ENCODE data around the gene UQCRC2. TPM values are rescaled to one million over a fixed set of nuclear protein-coding genes. Genes with fewer than 3 reads are reported as not detected.
"Not testable (repeated sequence)": the region's sequence is repeated elsewhere in the genome, so short reads cannot be mapped to it uniquely, and the experiment has no call there.

UQCRC2 gene
- total RNA-seq, 3 donors from 2014 or later, result 349 to 569 (median 470) TPM

DNA sequence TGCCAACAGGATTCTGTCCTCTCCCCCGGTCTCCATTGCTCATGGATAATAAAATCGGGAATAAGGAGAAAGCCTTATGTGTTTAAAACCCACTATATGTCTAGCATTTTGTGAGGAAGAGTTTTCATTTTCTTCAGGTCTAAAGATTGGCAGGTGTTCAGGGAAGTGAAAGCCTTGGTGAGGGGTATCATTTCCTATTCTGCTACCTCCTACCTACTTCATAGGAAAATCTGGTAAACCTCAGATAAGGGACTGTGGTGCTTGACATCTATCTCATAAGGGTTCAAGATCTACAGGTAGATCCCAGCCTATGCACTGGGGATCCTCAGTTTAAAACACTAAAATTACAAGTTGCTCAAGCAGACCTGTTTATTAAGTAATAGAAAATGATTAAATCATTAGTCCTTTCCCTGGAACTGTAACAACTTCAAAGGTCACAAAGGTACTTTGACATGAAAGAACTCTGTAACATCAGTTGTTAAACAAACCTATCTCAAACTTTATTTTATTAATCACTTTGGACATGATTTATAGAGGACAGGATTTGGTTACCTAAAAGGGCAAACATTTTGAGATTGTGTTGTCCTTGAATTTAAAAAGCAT is 61.2 kb downstream of the UQCRC2 start:
- peaks cover 2% of the 10 kb centered on the region for H3K4me1 ChIP-seq (ENCODE audit: low read depth)
- no peaks in the 10 kb centered on the region for H3K9me3 ChIP-seq
- no peaks in the 10 kb centered on the region for H3K36me3 ChIP-seq (ENCODE audit: low read depth)
- DNase-seq (no peak), ATAC-seq (no peak)
- TF ChIP-seq, protein P1, sequence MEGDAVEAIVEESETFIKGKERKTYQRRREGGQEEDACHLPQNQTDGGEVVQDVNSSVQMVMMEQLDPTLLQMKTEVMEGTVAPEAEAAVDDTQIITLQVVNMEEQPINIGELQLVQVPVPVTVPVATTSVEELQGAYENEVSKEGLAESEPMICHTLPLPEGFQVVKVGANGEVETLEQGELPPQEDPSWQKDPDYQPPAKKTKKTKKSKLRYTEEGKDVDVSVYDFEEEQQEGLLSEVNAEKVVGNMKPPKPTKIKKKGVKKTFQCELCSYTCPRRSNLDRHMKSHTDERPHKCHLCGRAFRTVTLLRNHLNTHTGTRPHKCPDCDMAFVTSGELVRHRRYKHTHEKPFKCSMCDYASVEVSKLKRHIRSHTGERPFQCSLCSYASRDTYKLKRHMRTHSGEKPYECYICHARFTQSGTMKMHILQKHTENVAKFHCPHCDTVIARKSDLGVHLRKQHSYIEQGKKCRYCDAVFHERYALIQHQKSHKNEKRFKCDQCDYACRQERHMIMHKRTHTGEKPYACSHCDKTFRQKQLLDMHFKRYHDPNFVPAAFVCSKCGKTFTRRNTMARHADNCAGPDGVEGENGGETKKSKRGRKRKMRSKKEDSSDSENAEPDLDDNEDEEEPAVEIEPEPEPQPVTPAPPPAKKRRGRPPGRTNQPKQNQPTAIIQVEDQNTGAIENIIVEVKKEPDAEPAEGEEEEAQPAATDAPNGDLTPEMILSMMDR (IDR thresholded peaks at IDR 0.05), result no peak
- no peak overlapping the region for H3K4me3 ChIP-seq
- intact Hi-C loops (cut with DNase I, micrococcal nuclease), result loop anchor here in 1 of 2 donors (10.0 kb wide), 1 partner anchor 170 kb away; no protein-coding TSS in a partner anchor

DNA sequence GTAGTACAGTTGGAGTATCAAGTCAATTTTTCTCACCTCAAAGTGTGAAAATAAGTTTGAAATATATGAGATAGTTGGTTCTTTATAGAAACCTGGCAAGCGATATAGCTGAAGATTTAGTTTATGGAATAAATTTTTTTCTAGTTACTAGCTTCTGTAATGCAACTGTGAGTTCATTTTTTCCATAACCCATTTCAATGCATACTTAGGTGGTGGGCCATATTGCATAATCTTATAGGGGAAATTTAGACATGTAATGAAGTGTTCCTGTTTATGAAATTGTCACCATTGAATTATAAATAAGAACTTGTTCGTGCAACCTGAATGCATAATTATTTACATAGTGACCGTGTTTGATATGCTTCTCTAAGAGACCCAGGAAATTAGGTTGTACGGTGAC is 63.8 kb downstream of the UQCRC2 start:
- Histone ChIP-seq H3K4me1 (ENCODE audit: low read depth) (no peaks in the 10 kb centered on the region), H3K4me3 (no peak overlapping the region), H3K36me3 (ENCODE audit: low read depth) (no peaks in the 10 kb centered on the region), H3K9me3 (no peaks in the 10 kb centered on the region)
- ATAC-seq (no peak), DNase-seq (no peak)
- TF ChIP-seq, protein P1 (IDR thresholded peaks at IDR 0.05), result no peak
- intact Hi-C loops (cut with DNase I, micrococcal nuclease), result loop anchor here in 1 of 2 donors (10.0 kb wide), 1 partner anchor 168 kb away; no protein-coding TSS in a partner anchor

DNA sequence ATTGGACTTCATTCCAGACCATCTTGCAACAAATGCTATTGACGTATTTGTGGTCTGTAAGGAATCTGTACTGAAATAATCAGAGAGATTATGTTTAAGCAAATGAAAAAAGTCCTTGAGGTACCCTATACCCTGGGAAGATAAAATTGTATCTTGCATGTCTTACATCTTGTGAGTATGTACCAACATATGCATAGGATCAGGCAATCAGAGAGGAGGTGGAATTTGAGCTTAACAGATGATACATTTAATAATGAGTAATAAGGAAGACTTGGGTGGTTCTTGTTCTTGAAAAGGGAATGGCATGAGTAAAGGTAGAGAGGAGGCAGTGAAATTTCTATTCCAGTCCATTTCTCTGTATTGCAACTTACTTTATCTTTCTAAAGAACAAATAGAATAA is 65.4 kb downstream of the UQCRC2 start:
- TF ChIP-seq, protein P1 (IDR thresholded peaks at IDR 0.05), result no peak
- Histone ChIP-seq H3K4me3 (no peak overlapping the region), H3K36me3 (ENCODE audit: low read depth) (no peaks in the 10 kb centered on the region), H3K4me1 (ENCODE audit: low read depth) (no peaks in the 10 kb centered on the region), H3K9me3 (no peaks in the 10 kb centered on the region)
- no peak for DNase-seq
- intact Hi-C loops (cut with DNase I, micrococcal nuclease), result loop anchor here in 1 of 2 donors (10.0 kb wide), 1 partner anchor 166 kb away; no protein-coding TSS in a partner anchor
- ATAC-seq, result no peak

DNA sequence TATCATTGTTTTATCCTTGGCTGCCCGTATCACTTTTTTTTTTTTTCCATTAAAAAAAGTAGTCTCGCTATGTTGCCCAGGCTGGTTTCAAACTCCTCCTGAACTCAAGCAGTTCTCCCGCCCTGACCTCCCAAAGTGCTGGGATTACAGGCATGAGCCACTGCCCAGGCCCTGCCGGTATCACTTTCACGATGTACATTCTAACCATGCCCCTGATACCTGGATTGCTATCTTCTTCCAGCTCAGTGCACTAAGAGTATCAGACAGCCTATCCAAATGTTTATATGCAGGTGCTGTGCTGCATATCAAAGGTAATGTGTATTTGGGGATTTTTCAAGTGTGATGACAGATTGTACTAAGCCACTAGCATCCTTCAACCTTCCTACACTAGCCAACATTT is 69.0 kb downstream of the UQCRC2 start:
- no peak for ATAC-seq

DNA sequence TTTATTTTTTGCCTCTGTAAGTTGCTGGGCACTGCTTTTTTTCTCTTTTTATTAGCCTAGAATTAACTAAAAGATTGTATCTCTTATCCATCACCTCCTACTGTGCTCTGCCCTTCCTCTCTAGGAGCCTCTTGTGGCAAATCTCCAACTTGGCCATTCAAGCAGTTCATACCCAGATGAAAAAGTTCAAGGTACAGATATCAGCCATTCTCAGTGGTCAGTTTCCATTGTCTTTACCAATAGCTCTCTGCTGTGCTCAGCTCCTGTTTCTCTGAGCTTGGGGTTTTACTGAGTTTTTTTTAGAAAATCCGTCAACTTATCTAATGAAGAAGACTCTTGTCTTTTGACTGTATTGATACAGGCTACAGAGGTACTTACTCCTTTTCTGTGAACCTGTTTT is 70.3 kb downstream of the UQCRC2 start:
- H3K9me3 ChIP-seq, result no peaks in the 10 kb centered on the region
- no peaks in the 10 kb centered on the region for H3K36me3 ChIP-seq (ENCODE audit: low read depth)
- ATAC-seq, result no peak
- H3K4me1 ChIP-seq (ENCODE audit: low read depth), result peaks cover 3% of the 10 kb centered on the region
- H3K4me3 ChIP-seq, result no peak overlapping the region
- DNase-seq, result no peak
- TF ChIP-seq, protein P1 (IDR thresholded peaks at IDR 0.05), result no peak
- intact Hi-C loops (cut with DNase I, micrococcal nuclease), result no loop called here

More for the DNA sequence above, 69.0 kb downstream of the UQCRC2 start:
- Histone ChIP-seq H3K4me3 (no peak overlapping the region), H3K4me1 (ENCODE audit: low read depth) (peaks cover 3% of the 10 kb centered on the region), H3K9me3 (no peaks in the 10 kb centered on the region), H3K36me3 (ENCODE audit: low read depth) (no peaks in the 10 kb centered on the region)
- no peak for DNase-seq
- TF ChIP-seq, protein P1 (IDR thresholded peaks at IDR 0.05), result no peak
- intact Hi-C loops (cut with DNase I, micrococcal nuclease), result no loop called here

DNA sequence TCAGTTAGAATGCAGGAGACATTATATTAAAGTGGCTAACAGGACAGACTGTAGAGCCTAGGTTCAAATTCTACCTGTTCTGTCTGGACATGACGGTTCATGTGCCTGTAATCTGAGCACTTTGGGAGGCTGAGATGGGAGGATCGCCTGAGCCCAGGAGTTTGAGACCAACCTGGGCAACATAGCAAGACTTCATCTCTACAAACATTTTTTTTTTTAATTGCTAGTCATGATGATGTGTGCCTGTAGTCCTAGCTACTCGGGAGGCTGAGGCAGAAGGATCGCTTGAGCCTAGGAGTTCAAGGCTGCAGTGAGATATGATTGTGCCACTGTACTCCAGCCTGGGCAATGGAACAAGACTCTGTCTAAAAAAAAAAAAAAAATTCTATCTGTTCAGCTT is 71.6 kb downstream of the UQCRC2 start:
- H3K36me3 ChIP-seq (ENCODE audit: low read depth); H3K9me3 ChIP-seq; DNase-seq; ATAC-seq; H3K4me1 ChIP-seq (ENCODE audit: low read depth); intact Hi-C loops (cut with DNase I, micrococcal nuclease); H3K4me3 ChIP-seq: not testable (repeated sequence)
